Stimulated activated CD4-positive, alpha-beta T cell treated with anti-CD3 and anti-CD28 coated beads, Interleukin-4, amount 100 ng/mL, for 4 hours (primary cell): Measurements from ENCODE around the gene MYCBP2.
A peak's percentile ranks its signal among the peaks of the same experiment; 100 is the strongest.
"Not testable (repeated sequence)": the region's sequence is repeated elsewhere in the genome, so short reads cannot be mapped to it uniquely, and the experiment has no call there.

Experiments used
- DNase-seq, 2 experiments: peaks; one replicate each; pipeline ENCODE4 v3.0.0-alpha.2; 2020

MYCBP2 gene

GRCh38 chr13:77298426-77298825 lies 28.5 kb downstream of the MYCBP2 start:
- no peak for DNase-seq

- no peak for DNase-seq
Measured at GRCh38 chr13:77291774-77292173, 35.1 kb downstream of the MYCBP2 start.

- no peak for DNase-seq
Measured at GRCh38 chr13:77290342-77290741, 36.6 kb downstream of the MYCBP2 start.

GRCh38 chr13:77289851-77290250 lies 37.0 kb downstream of the MYCBP2 start:
- no peak for DNase-seq

GRCh38 chr13:77285632-77286031 lies 41.3 kb downstream of the MYCBP2 start:
- not testable (repeated sequence) for DNase-seq

- DNase-seq: no peak
Measured at GRCh38 chr13:77285098-77285497, 41.8 kb downstream of the MYCBP2 start.

GRCh38 chr13:77274126-77274525 lies 52.8 kb downstream of the MYCBP2 start:
- no peak for DNase-seq

GRCh38 chr13:77269141-77269540 lies 57.8 kb downstream of the MYCBP2 start:
- no peak for DNase-seq

GRCh38 chr13:77267362-77267761 lies 59.5 kb downstream of the MYCBP2 start:
- DNase-seq: no peak

- no peak for DNase-seq
Measured at GRCh38 chr13:77265336-77265735, 61.6 kb downstream of the MYCBP2 start.

GRCh38 chr13:77262198-77262597 lies 64.7 kb downstream of the MYCBP2 start:
- DNase-seq: no peak

GRCh38 chr13:77250975-77251374 lies 75.9 kb downstream of the MYCBP2 start:
- DNase-seq: no peak

- DNase-seq: not testable (repeated sequence)
Measured at GRCh38 chr13:77245224-77245623, 81.7 kb downstream of the MYCBP2 start.

- DNase-seq: no peak
Measured at GRCh38 chr13:77239312-77239711, 87.6 kb downstream of the MYCBP2 start.

- DNase-seq: no peak
Measured at GRCh38 chr13:77235456-77236022, 91.4 kb downstream of the MYCBP2 start.

- no peak for DNase-seq
Measured at GRCh38 chr13:77233159-77233558, 93.7 kb downstream of the MYCBP2 start.

- peak in 1 of 2 experiments; percentile 45 for DNase-seq
Measured at GRCh38 chr13:77230560-77230959, 96.3 kb downstream of the MYCBP2 start.

GRCh38 chr13:77225946-77226345 lies 100.9 kb downstream of the MYCBP2 start:
- no peak for DNase-seq

- no peak for DNase-seq
Measured at GRCh38 chr13:77222909-77223308, 104.0 kb downstream of the MYCBP2 start.

- no peak for DNase-seq
Measured at GRCh38 chr13:77222000-77222690, 104.7 kb downstream of the MYCBP2 start.

GRCh38 chr13:77219401-77219800 lies 107.5 kb downstream of the MYCBP2 start:
- no peak for DNase-seq

- no peak for DNase-seq
Measured at GRCh38 chr13:77218274-77218673, 108.6 kb downstream of the MYCBP2 start.

GRCh38 chr13:77215543-77215942 lies 111.4 kb downstream of the MYCBP2 start:
- DNase-seq: no peak

- DNase-seq: no peak
Measured at GRCh38 chr13:77213644-77214043, 113.2 kb downstream of the MYCBP2 start.

GRCh38 chr13:77207943-77208342 lies 119.0 kb downstream of the MYCBP2 start:
- DNase-seq: no peak
